Keratinocyte (primary cell): Measurements from ENCODE around the gene TMEM245.
"Not testable (repeated sequence)": the region's sequence is repeated elsewhere in the genome, so short reads cannot be mapped to it uniquely, and the experiment has no call there.

Experiments used
- CTCF ChIP-seq, 3 experiments: IDR thresholded peaks in 1 of 3; conservative IDR thresholded peaks in 1 of 3; optimal IDR thresholded peaks in 1 of 3; 2 replicates in 2 of 3; 3 replicates in 1 of 3; pipeline versions ENCODE3 to v1.5.1; 2011; ENCODE audit warnings: low read length in 3 of 3, mild to moderate bottlenecking in 3 of 3, moderate library complexity in 2 of 3, control low read depth in 1 of 3, inconsistent platforms in 1 of 3; ENCODE audit not compliant: insufficient read depth in 2 of 3; ENCODE audit errors: extremely low read depth in 1 of 3
- EZH2 ChIP-seq: IDR thresholded peaks from one replicate; pipeline ENCODE4 v1.6.1; 2012; ENCODE audit warnings: inconsistent platforms, mild to moderate bottlenecking, low read length, moderate library complexity

DNA sequence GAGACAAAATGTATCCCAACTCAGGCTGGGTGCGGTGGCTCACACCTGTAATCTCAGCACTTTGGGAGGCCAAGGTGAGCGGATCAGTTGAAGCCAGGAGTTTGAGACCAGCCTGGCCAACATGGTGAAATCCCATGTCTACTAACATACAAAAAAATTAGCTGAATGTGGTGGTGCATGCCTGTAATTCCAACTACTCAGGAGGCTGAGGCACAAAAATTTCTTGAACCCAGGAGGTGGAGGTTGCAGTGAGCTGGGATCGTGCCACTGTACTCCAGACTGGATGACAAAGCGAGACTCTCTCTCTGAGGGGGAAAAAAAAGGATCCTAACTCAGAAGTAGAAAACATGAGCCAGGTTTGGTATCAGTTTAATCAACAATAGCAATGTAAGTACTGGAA is 66.6 kb downstream of the TMEM245 start:
- TF ChIP-seq CTCF (optimal IDR thresholded peaks at IDR 0.05 in 1 of 3, IDR thresholded peaks at IDR 0.05 in 1 of 3, conservative IDR thresholded peaks at IDR 0.05 in 1 of 3; ENCODE audit: extremely low read depth in 1 of 3, insufficient read depth in 2 of 3, low read length in 3 of 3); EZH2: not testable (repeated sequence)
